ENCODE results near the gene ZSCAN21.

The ZSCAN21 gene

DNA sequence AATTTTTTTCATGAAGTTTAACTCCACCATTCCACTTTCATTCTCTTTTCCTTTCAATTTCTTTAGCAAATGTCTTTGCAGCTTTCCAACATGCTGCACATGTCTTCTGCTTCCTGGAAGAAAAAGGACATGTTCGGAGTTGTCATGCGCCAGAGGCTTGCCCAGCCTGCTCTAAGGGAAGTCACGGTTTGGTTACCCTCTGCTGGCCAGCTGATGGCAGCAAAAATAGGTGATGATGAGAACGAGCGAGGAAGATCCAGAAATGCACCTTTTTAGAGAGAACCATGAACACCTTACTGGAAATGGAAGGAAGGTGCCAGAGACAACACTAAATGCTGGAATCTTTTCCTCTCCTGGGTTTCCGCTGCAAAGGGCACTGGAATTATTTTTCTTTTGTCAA, 4.9 kb upstream of the ZSCAN21 start:
- no peak for DNase-seq (ENCODE audit: low read depth)
- TF ChIP-seq, protein P1, sequence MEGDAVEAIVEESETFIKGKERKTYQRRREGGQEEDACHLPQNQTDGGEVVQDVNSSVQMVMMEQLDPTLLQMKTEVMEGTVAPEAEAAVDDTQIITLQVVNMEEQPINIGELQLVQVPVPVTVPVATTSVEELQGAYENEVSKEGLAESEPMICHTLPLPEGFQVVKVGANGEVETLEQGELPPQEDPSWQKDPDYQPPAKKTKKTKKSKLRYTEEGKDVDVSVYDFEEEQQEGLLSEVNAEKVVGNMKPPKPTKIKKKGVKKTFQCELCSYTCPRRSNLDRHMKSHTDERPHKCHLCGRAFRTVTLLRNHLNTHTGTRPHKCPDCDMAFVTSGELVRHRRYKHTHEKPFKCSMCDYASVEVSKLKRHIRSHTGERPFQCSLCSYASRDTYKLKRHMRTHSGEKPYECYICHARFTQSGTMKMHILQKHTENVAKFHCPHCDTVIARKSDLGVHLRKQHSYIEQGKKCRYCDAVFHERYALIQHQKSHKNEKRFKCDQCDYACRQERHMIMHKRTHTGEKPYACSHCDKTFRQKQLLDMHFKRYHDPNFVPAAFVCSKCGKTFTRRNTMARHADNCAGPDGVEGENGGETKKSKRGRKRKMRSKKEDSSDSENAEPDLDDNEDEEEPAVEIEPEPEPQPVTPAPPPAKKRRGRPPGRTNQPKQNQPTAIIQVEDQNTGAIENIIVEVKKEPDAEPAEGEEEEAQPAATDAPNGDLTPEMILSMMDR (conservative IDR thresholded peaks at IDR 0.05; ENCODE audit: low read depth, low read length): no peak
- H3K4me3 ChIP-seq (ENCODE audit: low read length): no peak overlapping the region

DNA sequence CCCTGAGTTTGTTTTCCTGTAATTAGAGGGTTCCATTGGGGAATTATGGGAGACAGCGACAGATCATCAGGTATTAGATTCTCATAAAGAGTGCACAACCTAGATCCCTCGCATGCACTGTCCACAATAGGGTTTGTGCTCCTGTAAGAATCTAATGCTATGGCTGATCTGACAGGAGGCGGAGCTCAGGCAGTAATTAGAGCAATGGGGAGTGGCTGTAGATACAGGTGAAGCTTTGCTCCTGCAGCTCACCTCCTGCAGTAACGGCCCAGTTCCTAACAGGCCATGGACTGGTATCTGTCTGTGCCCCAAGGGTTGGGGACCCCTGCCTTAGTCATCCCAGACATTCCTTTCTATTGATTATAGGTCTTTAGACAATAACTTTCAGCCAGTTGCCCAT, 894 bp upstream of the ZSCAN21 start:
- H3K4me3 ChIP-seq (ENCODE audit: low read length): no peak overlapping the region
- TF ChIP-seq, protein P1 (conservative IDR thresholded peaks at IDR 0.05; ENCODE audit: low read depth, low read length): no peak
- DNase-seq (ENCODE audit: low read depth): no peak

DNA sequence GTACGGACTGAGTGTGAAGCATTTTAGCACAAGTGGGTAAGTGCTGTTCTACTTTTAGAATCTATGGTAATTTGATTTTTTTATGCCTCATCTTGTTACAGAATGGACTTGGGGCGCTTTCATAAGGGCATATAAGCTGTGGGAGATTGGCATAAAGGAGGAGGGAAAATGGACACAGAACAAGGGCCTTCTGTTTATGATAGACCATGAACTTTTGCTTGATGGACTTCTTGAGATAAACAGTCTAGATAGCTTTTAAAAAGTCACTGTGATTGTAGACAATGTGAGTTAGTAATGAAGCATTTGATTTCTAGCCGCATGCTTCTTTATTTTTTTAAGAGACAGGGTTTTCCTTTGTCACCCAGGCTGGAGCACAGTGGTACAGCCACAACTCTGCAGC, 2.0 kb downstream of the ZSCAN21 start:
- no peak for DNase-seq (ENCODE audit: low read depth)
- TF ChIP-seq, protein P1 (conservative IDR thresholded peaks at IDR 0.05; ENCODE audit: low read depth, low read length): no peak

DNA sequence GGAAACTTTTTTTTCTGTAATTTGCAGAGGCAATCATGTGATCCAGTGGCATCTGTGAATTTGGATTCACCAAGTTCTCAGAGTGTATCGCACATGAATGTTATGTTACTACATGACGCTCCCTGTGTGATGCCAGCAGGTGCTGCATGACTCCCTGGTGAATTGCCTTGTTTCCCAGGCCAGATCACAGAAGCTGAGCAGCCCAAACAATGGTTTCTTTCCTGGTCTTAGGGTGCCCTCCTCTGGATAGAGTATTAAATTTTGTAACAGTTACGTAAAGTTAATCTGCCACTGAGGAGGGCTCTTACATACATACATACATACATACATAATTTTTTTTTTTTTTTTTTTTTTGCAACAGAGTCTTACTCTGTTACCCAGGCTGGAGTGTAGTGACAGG, 3.6 kb downstream of the ZSCAN21 start:
- DNase-seq (ENCODE audit: low read depth): peak; percentile 30
- no peak overlapping the region for H3K4me3 ChIP-seq (ENCODE audit: low read length)

More for the DNA sequence above, 2.0 kb downstream of the ZSCAN21 start:
- no peak overlapping the region for H3K4me3 ChIP-seq (ENCODE audit: low read length)

DNA sequence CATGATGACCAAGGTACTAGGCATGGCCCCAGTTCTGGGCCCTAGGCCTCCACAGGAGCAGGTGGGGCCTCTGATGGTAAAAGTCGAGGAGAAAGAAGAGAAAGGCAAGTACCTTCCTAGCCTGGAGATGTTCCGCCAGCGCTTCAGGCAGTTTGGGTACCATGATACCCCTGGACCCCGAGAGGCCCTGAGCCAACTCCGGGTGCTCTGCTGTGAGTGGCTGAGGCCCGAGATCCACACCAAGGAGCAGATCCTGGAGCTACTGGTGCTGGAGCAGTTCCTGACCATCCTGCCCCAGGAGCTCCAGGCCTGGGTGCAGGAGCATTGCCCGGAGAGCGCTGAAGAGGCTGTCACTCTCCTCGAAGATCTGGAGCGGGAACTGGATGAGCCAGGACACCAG, 7.4 kb downstream of the ZSCAN21 start:
- H3K4me3 ChIP-seq (ENCODE audit: low read length): no peak overlapping the region
- TF ChIP-seq, protein P1 (conservative IDR thresholded peaks at IDR 0.05; ENCODE audit: low read depth, low read length): no peak
- no peak for DNase-seq (ENCODE audit: low read depth)

More for the DNA sequence above, 3.6 kb downstream of the ZSCAN21 start:
- TF ChIP-seq, protein P1 (conservative IDR thresholded peaks at IDR 0.05; ENCODE audit: low read depth, low read length): peak; percentile 13

DNA sequence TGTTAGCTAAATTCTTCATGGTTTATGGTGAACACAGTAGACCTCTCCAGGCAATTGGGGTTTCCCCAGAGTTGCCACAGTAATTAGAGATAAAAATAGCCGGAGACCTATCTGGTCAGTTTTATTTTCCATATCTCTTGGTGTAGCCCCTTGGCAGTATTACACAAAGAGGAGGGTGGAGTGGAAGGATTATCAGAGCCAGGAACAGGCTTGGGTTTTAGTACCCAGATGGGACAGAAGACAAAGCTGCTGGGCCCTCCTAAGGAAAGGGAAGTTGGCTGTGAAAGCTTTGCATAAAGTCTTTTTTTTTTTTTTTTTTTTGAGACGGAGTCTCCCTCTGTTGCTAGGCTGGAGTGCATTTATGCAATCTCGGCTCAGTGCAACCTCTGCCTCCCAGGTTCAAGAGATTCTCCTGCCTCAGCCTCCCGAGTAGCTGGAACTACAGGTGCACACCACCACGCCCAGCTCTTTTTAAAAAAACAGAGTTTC, 9.7 kb downstream of the ZSCAN21 start:
- DNase-seq (ENCODE audit: low read depth): no peak
- TF ChIP-seq, protein P1 (conservative IDR thresholded peaks at IDR 0.05; ENCODE audit: low read depth, low read length): no peak
- H3K4me3 ChIP-seq (ENCODE audit: low read length): no peak overlapping the region

DNA sequence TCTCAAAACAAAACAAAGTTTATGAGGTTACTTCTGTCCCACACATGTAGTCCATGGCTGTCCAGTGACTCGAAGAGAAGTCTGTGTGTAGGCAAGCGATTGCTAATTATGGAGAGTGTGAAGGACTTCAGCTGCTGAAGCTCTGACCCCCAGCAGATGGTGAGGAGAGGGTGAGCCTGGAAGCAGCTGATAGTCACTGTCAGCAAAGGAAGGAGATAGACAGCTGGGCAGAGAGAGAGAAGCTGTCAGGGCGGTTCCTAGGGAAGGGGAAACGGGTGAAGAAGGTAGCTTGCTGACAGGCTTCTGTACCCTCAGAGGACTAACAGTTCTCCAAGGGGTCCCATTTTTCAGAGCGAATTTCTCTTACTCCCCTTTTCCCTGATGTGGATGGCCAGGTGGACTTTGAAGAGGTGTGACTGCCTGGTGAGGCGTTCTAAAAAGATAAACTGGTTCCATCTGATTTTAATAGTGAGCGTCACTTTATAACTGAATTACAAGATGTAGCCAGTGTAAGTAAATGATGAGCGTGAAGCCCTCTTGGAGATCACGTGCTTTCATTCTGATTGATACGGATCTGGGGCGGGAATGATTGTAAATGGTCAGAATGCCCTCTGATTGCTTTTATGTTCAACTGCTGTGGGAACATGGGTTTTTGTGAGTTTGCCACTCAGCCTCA, 12.1 kb downstream of the ZSCAN21 start:
- DNase-seq (ENCODE audit: low read depth): no peak
- TF ChIP-seq, protein P1 (conservative IDR thresholded peaks at IDR 0.05; ENCODE audit: low read depth, low read length): no peak
- H3K4me3 ChIP-seq (ENCODE audit: low read length): no peak overlapping the region
